ENCODE results near the gene PEAK3. TPM values are rescaled to one million over a fixed set of nuclear protein-coding genes. Genes with fewer than 3 reads are reported as not detected.

The PEAK3 gene
- polyA plus RNA-seq, 1 of the 3 experiments (the other 2 are of a cell fraction): not detected

DNA sequence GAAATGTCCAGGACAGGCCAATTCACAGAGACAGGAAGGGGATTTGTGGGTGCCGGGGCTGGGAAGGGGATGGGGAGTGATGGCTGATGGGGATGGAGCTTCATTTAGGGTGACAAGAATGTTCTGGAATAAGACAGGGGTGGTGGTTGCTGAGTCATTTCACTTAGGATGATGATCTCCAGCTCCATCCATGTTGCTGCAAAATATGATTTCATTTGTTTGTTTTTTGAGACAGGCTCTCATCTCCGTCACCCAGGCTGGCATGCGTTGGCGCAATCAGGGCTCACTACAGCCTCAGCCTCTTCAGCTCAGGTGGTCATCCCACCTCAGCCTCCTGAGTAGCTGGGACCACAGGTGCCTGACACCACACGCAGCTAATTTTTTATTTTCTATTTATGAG lies 22.6 kb downstream of the PEAK3 start:
- Histone ChIP-seq H3K27ac (ENCODE audit: low read depth in 2 of 2, low read length in 1 of 2) (no peak overlapping the region), H3K4me3 (ENCODE audit: low read depth in 2 of 2, low read length in 1 of 2) (no peak overlapping the region), H3K27me3 (ENCODE audit: insufficient read depth) (no peaks in the 10 kb centered on the region), H3K9me3 (no peaks in the 10 kb centered on the region), H3K9me2 (no peaks in the 10 kb centered on the region), H4K20me1 (ENCODE audit: insufficient read depth) (no peaks in the 10 kb centered on the region), H2AFZ (ENCODE audit: low read depth) (no peak overlapping the region), H3K9ac (no peak overlapping the region), H3K36me3 (replicated peaks in 1 of 2; ENCODE audit: control insufficient read depth in 1 of 2, insufficient read depth in 2 of 2, low read length in 1 of 2) (no peaks in the 10 kb centered on the region), H3K4me2 (no peak overlapping the region), H3K4me1 (ENCODE audit: control insufficient read depth in 1 of 2, insufficient read depth in 2 of 2, low read depth in 1 of 2, low read length in 1 of 2) (peaks cover 0 to 17% of the 10 kb centered on the region in 2 experiments; a peak in 1 of 4 replicates), H3F3A (replicated peaks; ENCODE audit: insufficient read depth) (peaks cover 7% of the 10 kb centered on the region), H3K79me2 (ENCODE audit: insufficient read depth) (no peaks in the 10 kb centered on the region)
- POLR2A ChIA-PET: interaction anchor here (0.6 to 1.5 kb wide), 4 partner anchors 11 to 116 kb away, joined by 3 to 6 read pairs (median 4); no protein-coding TSS in a partner anchor
- 89% methylated on average over 5 of the region's 5 CpGs for WGBS (ENCODE audit: low lambda C conversion rate)
- TF ChIP-seq REST (IDR thresholded peaks at IDR 0.05; ENCODE audit: low read depth, low read length) (no peak), FOXJ3 (CRISPR knock-in tag; IDR thresholded peaks at IDR 0.05) (no peak), EZH2phosphoT487 (IDR thresholded peaks at IDR 0.05; ENCODE audit: borderline replicate concordance, low read depth) (no peak), SMC3 (IDR thresholded peaks at IDR 0.05; ENCODE audit: low read depth, low read length) (no peak), NRF1 (IDR thresholded peaks at IDR 0.05; ENCODE audit: low read depth, low read length) (no peak), MXI1 (IDR thresholded peaks at IDR 0.05; ENCODE audit: low read depth, low read length) (no peak), RFX5 (IDR thresholded peaks at IDR 0.05; ENCODE audit: low read length) (no peak), NFIC (IDR thresholded peaks at IDR 0.05; ENCODE audit: borderline replicate concordance) (no peak)
- TF ChIP-seq, protein P1, sequence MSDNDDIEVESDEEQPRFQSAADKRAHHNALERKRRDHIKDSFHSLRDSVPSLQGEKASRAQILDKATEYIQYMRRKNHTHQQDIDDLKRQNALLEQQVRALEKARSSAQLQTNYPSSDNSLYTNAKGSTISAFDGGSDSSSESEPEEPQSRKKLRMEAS (IDR thresholded peaks at IDR 0.05; ENCODE audit: low read depth): no peak
- TF ChIP-seq, protein P2, sequence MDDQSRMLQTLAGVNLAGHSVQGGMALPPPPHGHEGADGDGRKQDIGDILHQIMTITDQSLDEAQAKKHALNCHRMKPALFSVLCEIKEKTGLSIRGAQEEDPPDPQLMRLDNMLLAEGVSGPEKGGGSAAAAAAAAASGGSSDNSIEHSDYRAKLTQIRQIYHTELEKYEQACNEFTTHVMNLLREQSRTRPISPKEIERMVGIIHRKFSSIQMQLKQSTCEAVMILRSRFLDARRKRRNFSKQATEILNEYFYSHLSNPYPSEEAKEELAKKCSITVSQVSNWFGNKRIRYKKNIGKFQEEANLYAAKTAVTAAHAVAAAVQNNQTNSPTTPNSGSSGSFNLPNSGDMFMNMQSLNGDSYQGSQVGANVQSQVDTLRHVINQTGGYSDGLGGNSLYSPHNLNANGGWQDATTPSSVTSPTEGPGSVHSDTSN (IDR thresholded peaks at IDR 0.05): no peak
- TF ChIP-seq, protein P3, sequence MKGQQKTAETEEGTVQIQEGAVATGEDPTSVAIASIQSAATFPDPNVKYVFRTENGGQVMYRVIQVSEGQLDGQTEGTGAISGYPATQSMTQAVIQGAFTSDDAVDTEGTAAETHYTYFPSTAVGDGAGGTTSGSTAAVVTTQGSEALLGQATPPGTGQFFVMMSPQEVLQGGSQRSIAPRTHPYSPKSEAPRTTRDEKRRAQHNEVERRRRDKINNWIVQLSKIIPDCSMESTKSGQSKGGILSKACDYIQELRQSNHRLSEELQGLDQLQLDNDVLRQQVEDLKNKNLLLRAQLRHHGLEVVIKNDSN (IDR thresholded peaks at IDR 0.05; ENCODE audit: borderline replicate concordance, low read depth): no peak
- CTCF ChIA-PET: interaction anchor here (1.1 to 9.8 kb wide), 4 partner anchors 13 to 57 kb away, joined by 3 to 121 read pairs (median 10); partner anchors contain the start of gene PLEKHJ1
- no peak for DNase-seq

Data from SK-N-SH (cell line).